SU-DHL-6 (cell line): ENCODE measurements around the gene PPP1R12B.

ENCODE experiments used
- H2AFZ ChIP-seq: fragments of 200-600 bp; sonication (generic); 2 replicates; pipeline ENCODE4 v1.6.1; 2014; ENCODE audit warnings: low read depth, mild to moderate bottlenecking, moderate library complexity, mixed read lengths, antibody characterized with exemption, low read length; ENCODE audit not compliant: severe bottlenecking
- H3F3A ChIP-seq: fragments of 200-600 bp; shearing (Covaris generic); 2 replicates; pipeline ENCODE4 v1.6.0; 2016; ENCODE audit warnings: antibody characterized with exemption, mild to moderate bottlenecking; ENCODE audit not compliant: insufficient read depth
- H3K27ac ChIP-seq: fragments of 200-600 bp; sonication (generic); 2 replicates; pipeline ENCODE4 v1.5.1; 2016; ENCODE audit warnings: low read depth, mild to moderate bottlenecking, low read length, moderate library complexity, mixed read lengths
- H3K27me3 ChIP-seq: fragments of 200-600 bp; sonication (generic), shearing (Covaris generic); 2 replicates; pipeline ENCODE4 v1.6.0; 2014; ENCODE audit warnings: mild to moderate bottlenecking, low read length
- H3K36me3 ChIP-seq: fragments of 200-600 bp; sonication (generic); 2 replicates; pipeline ENCODE4 v1.6.1; 2014; ENCODE audit warnings: mild to moderate bottlenecking, low read length, mixed read lengths
- H3K4me2 ChIP-seq: fragments of 300-600, 200-600 bp; shearing (Covaris generic), sonication (generic); 2 replicates; pipeline ENCODE4 v1.6.0; 2014; ENCODE audit warnings: low read length, low read depth, mild to moderate bottlenecking; ENCODE audit not compliant: poor library complexity, severe bottlenecking
- H3K4me3 ChIP-seq: fragments of 200-600 bp; sonication (generic); 2 replicates; pipeline ENCODE4 v1.5.1; 2014; ENCODE audit warnings: antibody characterized with exemption, low read length, mild to moderate bottlenecking, mixed read lengths; ENCODE audit not compliant: insufficient read depth, poor library complexity, severe bottlenecking
- H3K79me2 ChIP-seq: fragments of 200-600 bp; sonication (generic); 2 replicates; pipeline ENCODE4 v1.6.1; 2014; ENCODE audit warnings: mild to moderate bottlenecking, low read length, moderate library complexity; ENCODE audit not compliant: insufficient read depth
- H3K9ac ChIP-seq: fragments of 200-600 bp; sonication (generic); 2 replicates; pipeline ENCODE4 v1.7.0; 2014; ENCODE audit warnings: mild to moderate bottlenecking, low read length
- H3K9me2 ChIP-seq: fragments of 200-600 bp; sonication (generic); replicated peaks from 2 replicates; pipeline ENCODE4 v1.6.1; 2014; ENCODE audit warnings: low read length; ENCODE audit not compliant: insufficient read depth
- H3K9me3 ChIP-seq: fragments of 200-600 bp; sonication (generic); 2 replicates; pipeline ENCODE4 v1.6.1; 2014; ENCODE audit warnings: low read length, mixed read lengths; ENCODE audit not compliant: insufficient read depth
- H4K20me1 ChIP-seq: fragments of 200-600 bp; sonication (generic); 2 replicates; pipeline ENCODE4 v1.6.1; 2014; ENCODE audit warnings: low read depth, mild to moderate bottlenecking, antibody characterized with exemption, low read length, moderate library complexity, mixed read lengths
- CTCF ChIP-seq: fragments of 200-600 bp; sonication (generic); IDR thresholded peaks from one replicate; pipeline ENCODE4 v1.5.1; 2017; ENCODE audit warnings: antibody characterized with exemption, mild to moderate bottlenecking, low read length, moderate library complexity; ENCODE audit not compliant: insufficient read depth, poor library complexity, severe bottlenecking
- EZH2phosphoT487 ChIP-seq: fragments of 200-600 bp; sonication (generic), shearing (Covaris generic); conservative IDR thresholded peaks from 2 replicates; pipeline ENCODE4 v1.6.1; 2018; ENCODE audit warnings: mild to moderate bottlenecking, antibody characterized with exemption, low read length, moderate library complexity, mixed read lengths

Gene PPP1R12B

GRCh38 chr1:202348509-202349205 lies at the start of gene PPP1R12B:
Gene PPP1R12B (plus strand): TSS chr1:202348699. CDS start chr1:202348852, 153 bp downstream.
- Histone ChIP-seq H3K9ac (peak within 1 kb of the TSS; percentile 77), H3K9me3 (no peaks in the 10 kb centered on the region), H3K27me3 (no peaks in the 10 kb centered on the region), H3K27ac (no peak within 1 kb of the TSS), H3F3A (peaks cover 1% of the 10 kb centered on the region; the same call in 1 of the 2 replicates), H4K20me1 (no peaks in the 10 kb centered on the region), H3K4me3 (peak within 1 kb of the TSS; percentile 71), H3K4me2 (peak within 1 kb of the TSS; percentile 82), H3K79me2 (peaks cover 7% of the 10 kb centered on the region; the same call in 1 of the 2 replicates), H3K36me3 (no peaks in the 10 kb centered on the region), H3K9me2 (no peaks in the 10 kb centered on the region), H2AFZ (peak within 1 kb of the TSS; percentile 90)
- TF ChIP-seq CTCF (no peak), EZH2phosphoT487 (no peak)

- Histone ChIP-seq H3K36me3 (no peaks in the 10 kb centered on the region), H3F3A (no peaks in the 10 kb centered on the region), H3K4me3 (no peak overlapping the region), H3K9ac (no peak overlapping the region), H2AFZ (no peak overlapping the region), H3K9me2 (no peaks in the 10 kb centered on the region), H4K20me1 (no peaks in the 10 kb centered on the region), H3K27me3 (no peaks in the 10 kb centered on the region), H3K79me2 (no peaks in the 10 kb centered on the region), H3K27ac (no peak overlapping the region), H3K4me2 (no peak overlapping the region), H3K9me3 (no peaks in the 10 kb centered on the region)
- TF ChIP-seq EZH2phosphoT487 (no peak), CTCF (no peak)
Observed at GRCh38 chr1:202302166-202302565, 46.3 kb upstream of the PPP1R12B start.

- TF ChIP-seq EZH2phosphoT487, result no peak
- no peak for TF ChIP-seq CTCF
- Histone ChIP-seq H4K20me1 (no peaks in the 10 kb centered on the region), H2AFZ (no peak overlapping the region), H3K4me2 (no peak overlapping the region), H3F3A (no peaks in the 10 kb centered on the region), H3K79me2 (no peaks in the 10 kb centered on the region), H3K9ac (no peak overlapping the region), H3K27me3 (no peaks in the 10 kb centered on the region), H3K36me3 (no peaks in the 10 kb centered on the region), H3K4me3 (no peak overlapping the region), H3K9me2 (no peaks in the 10 kb centered on the region), H3K9me3 (no peaks in the 10 kb centered on the region), H3K27ac (no peak overlapping the region)
Observed at GRCh38 chr1:202304375-202304774, 44.1 kb upstream of the PPP1R12B start.
